Stomach (tissue), 4 donors: ENCODE results near the gene HLA-E.

ENCODE experiments used
- EP300 ChIP-seq: sonication (generic); formaldehyde crosslinking; IDR thresholded peaks from one replicate; pipeline ENCODE4 v1.6.1; 2017; ENCODE audit warnings: antibody characterized with exemption
- POLR2A ChIP-seq, 4 donors: fragments of 450-650 bp; IDR thresholded peaks; one replicate each; pipeline ENCODE4 v1.6.1; 2016; ENCODE audit warnings: antibody characterized with exemption in 4 of 4, control low read depth in 2 of 4, mild to moderate bottlenecking in 1 of 4, moderate library complexity in 1 of 4
- POLR2AphosphoS5 ChIP-seq, 3 donors: sonication (generic); formaldehyde crosslinking; IDR thresholded peaks; one replicate each; pipeline ENCODE4 v1.6.1; 2016; ENCODE audit warnings: antibody characterized with exemption in 3 of 3
- TF ChIP-seq, protein P1 (sequence below), 7 experiments: fragments of 450-650 bp in 4 of 7; fragments of 200-600 bp in 3 of 7; sonication (generic) in 3 of 7; IDR thresholded peaks; one replicate each; pipeline ENCODE4 v1.5.1; 2016 to 2019; ENCODE audit warnings: antibody characterized with exemption in 7 of 7, control low read depth in 2 of 7, mild to moderate bottlenecking in 1 of 7

- TF ChIP-seq, protein P1, sequence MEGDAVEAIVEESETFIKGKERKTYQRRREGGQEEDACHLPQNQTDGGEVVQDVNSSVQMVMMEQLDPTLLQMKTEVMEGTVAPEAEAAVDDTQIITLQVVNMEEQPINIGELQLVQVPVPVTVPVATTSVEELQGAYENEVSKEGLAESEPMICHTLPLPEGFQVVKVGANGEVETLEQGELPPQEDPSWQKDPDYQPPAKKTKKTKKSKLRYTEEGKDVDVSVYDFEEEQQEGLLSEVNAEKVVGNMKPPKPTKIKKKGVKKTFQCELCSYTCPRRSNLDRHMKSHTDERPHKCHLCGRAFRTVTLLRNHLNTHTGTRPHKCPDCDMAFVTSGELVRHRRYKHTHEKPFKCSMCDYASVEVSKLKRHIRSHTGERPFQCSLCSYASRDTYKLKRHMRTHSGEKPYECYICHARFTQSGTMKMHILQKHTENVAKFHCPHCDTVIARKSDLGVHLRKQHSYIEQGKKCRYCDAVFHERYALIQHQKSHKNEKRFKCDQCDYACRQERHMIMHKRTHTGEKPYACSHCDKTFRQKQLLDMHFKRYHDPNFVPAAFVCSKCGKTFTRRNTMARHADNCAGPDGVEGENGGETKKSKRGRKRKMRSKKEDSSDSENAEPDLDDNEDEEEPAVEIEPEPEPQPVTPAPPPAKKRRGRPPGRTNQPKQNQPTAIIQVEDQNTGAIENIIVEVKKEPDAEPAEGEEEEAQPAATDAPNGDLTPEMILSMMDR (IDR thresholded peaks at IDR 0.05): no peak
- no peak for TF ChIP-seq POLR2AphosphoS5 (IDR thresholded peaks at IDR 0.05)
- no peak for TF ChIP-seq POLR2A (IDR thresholded peaks at IDR 0.05)
- no peak for TF ChIP-seq EP300
These were observed 23.6 kb upstream of the HLA-E start for GRCh38 chr6:30465595-30466306.
